HG03571 (cell line): ENCODE data around the gene CFAP410.
"Not testable (repeated sequence)": the region's sequence is repeated elsewhere in the genome, so short reads cannot be mapped to it uniquely, and the experiment has no call there.

Source experiments
- ATAC-seq: cut with Tn5 transposase; IDR thresholded peaks from one replicate; pipeline ENCODE4 v1.9.1; 2021; ENCODE audit not compliant: unreplicated experiment

CFAP410 gene

GRCh38 chr21:44288251-44289110 is 50.7 kb downstream of the CFAP410 start:
- ATAC-seq = no peak

GRCh38 chr21:44286716-44287632 is 52.2 kb downstream of the CFAP410 start:
- ATAC-seq = no peak

- ATAC-seq = no peak
Measured at GRCh38 chr21:44286086-44286715, 53.0 kb downstream of the CFAP410 start.

- ATAC-seq = no peak
Measured at GRCh38 chr21:44285138-44285992, 53.8 kb downstream of the CFAP410 start, which contains the start of gene AIRE. Gene AIRE (plus strand): TSS chr21:44285876. CDS start chr21:44286007, 131 bp downstream.

GRCh38 chr21:44283948-44284347 is 55.2 kb downstream of the CFAP410 start:
- no peak for ATAC-seq

GRCh38 chr21:44283211-44283785 is 55.9 kb downstream of the CFAP410 start:
- not testable (repeated sequence) for ATAC-seq

GRCh38 chr21:44282370-44282769 is 56.8 kb downstream of the CFAP410 start:
- ATAC-seq = no peak

GRCh38 chr21:44281801-44282200 is 57.4 kb downstream of the CFAP410 start:
- no peak for ATAC-seq

- no peak for ATAC-seq
Measured at GRCh38 chr21:44279354-44280260, 59.6 kb downstream of the CFAP410 start.
